Right lobe of liver (tissue), 4 donors: ENCODE data around the gene DDX10.

Source experiments
- CTCF ChIP-seq, 4 donors: fragments of 200-600 bp in 3 of 4; fragments of 450-650 bp in 1 of 4; IDR thresholded peaks; one replicate each; pipeline versions ENCODE4 v1.5.1 to v1.8.0; 2016 to 2022; ENCODE audit warnings: antibody characterized with exemption in 4 of 4, mild to moderate bottlenecking in 2 of 4
- POLR2A ChIP-seq: fragments of 450-650 bp; IDR thresholded peaks from one replicate; pipeline ENCODE4 v1.6.1; 2017; ENCODE audit warnings: antibody characterized with exemption, mild to moderate bottlenecking
- donor health status: DM: no; HTN: no; CAD: no.
- donor health status: DM: no; HTN: no; CAD: no.
- donor health status: DM: no; HTN: yes; CAD: no.

GRCh38 chr11:108616549-108616948, 48.3 kb upstream of the DDX10 start:
- TF ChIP-seq CTCF (IDR thresholded peaks at IDR 0.05), result no peak
- TF ChIP-seq POLR2A, result no peak
